Ascending aorta (tissue), 2 donors: ENCODE data around the gene FAM174A. TPM values are rescaled to one million over a fixed set of nuclear protein-coding genes. Genes with fewer than 3 reads are reported as not detected.

Source experiments
- DNase-seq, 2 donors: peaks; one replicate each; pipeline ENCODE4 v3.0.0-alpha.2; 2019; ENCODE audit warnings: low spot score in 2 of 2
- H3K27ac ChIP-seq, 2 donors: fragments of 200-600 bp; sonication (generic); one replicate each; pipeline ENCODE4 v1.5.1; 2016 to 2017; ENCODE audit warnings: mild to moderate bottlenecking in 1 of 2
- H3K27me3 ChIP-seq: fragments of 200-600 bp; sonication (generic); one replicate; pipeline ENCODE4 v1.5.1; 2017
- H3K36me3 ChIP-seq, 2 donors: fragments of 200-600 bp; sonication (generic); one replicate each; pipeline ENCODE4 v1.5.1; 2016
- H3K4me1 ChIP-seq, 2 donors: fragments of 200-600 bp; sonication (generic); one replicate each; pipeline ENCODE4 v1.5.1; 2016 to 2017; ENCODE audit warnings: mild to moderate bottlenecking in 1 of 2
- H3K4me3 ChIP-seq, 2 donors: fragments of 200-600 bp; sonication (generic); one replicate each; pipeline ENCODE4 v1.5.1; 2016 to 2017; ENCODE audit warnings: mild to moderate bottlenecking in 1 of 2
- H3K9me3 ChIP-seq, 2 donors: fragments of 200-600 bp; sonication (generic); one replicate each; pipeline ENCODE4 v1.5.1; 2016
- intact Hi-C: fragments of 100-400 bp; cut with DNase I; formaldehyde crosslinking; loops from one replicate; pipeline ENCODE4 v1.15.1; 2023
- total RNA-seq: library from RNA; depleted of rRNA; stranded (reverse); fragments of >200 nt; gene quantifications from one replicate; pipeline ENCODE4 v1.1.0, GENCODE V29; 2016
- TF ChIP-seq, protein P1 (sequence below), 3 experiments: fragments of 200-600 bp in 2 of 3; fragments of 450-650 bp in 1 of 3; sonication (generic) in 2 of 3; IDR thresholded peaks; one replicate each; pipeline ENCODE4 v1.5.1; 2016 to 2019; ENCODE audit warnings: antibody characterized with exemption in 3 of 3, mild to moderate bottlenecking in 1 of 3, moderate library complexity in 1 of 3

Gene FAM174A
- 38.5 TPM for total RNA-seq

DNA sequence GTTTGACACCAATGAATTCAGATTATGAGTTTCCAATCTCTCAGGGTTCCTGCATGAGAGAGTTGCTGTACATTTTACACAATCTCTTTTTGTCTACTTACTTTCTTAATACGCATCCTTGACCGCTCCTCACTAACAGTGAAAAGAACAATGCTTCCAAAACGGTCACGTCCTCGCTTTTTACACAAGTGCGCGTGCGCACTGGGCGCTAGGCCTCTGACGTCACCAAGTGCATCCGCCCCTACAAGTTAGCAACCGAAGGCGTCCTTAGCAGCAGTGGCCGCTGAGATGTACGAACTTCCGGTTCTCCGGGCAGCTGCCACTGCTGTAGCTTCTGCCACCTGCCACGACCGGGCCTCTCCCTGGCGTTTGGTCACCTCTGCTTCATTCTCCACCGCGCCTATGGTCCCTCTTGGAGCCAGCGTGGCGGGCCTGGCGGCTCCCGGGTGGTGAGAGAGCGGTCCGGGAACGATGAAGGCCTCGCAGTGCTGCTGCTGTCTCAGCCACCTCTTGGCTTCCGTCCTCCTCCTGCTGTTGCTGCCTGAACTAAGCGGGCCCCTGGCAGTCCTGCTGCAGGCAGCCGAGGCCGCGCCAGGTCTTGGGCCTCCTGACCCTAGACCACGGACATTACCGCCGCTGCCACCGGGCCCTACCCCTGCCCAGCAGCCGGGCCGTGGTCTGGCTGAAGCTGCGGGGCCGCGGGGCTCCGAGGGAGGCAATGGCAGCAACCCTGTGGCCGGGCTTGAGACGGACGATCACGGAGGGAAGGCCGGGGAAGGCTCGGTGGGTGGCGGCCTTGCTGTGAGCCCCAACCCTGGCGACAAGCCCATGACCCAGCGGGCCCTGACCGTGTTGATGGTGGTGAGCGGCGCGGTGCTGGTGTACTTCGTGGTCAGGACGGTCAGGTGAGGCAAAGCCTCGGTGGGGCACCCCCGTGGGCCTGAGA lies at the start of gene FAM174A:
FAM174A (plus strand) TSS at position 315 of the 946 bp plus-strand sequence; CDS start at position 472, 157 bp downstream.
- DNase-seq: peak; percentile 84 to 98
- intact Hi-C loops: loop anchor here (10.0 kb wide), 1 partner anchor 1761 kb away; the partner anchor contains the start of gene RGMB
- Histone ChIP-seq H3K27ac (peak within 1 kb of the TSS; percentile 93), H3K27me3 (no peaks in the 10 kb centered on the region), H3K4me1 (peaks cover 0 to 22% of the 10 kb centered on the region in 2 donors), H3K4me3 (peak within 1 kb of the TSS; percentile 78 to 84), H3K9me3 (peaks cover 0 to 14% of the 10 kb centered on the region in 2 donors), H3K36me3 (no peaks in the 10 kb centered on the region)
- TF ChIP-seq, protein P1, sequence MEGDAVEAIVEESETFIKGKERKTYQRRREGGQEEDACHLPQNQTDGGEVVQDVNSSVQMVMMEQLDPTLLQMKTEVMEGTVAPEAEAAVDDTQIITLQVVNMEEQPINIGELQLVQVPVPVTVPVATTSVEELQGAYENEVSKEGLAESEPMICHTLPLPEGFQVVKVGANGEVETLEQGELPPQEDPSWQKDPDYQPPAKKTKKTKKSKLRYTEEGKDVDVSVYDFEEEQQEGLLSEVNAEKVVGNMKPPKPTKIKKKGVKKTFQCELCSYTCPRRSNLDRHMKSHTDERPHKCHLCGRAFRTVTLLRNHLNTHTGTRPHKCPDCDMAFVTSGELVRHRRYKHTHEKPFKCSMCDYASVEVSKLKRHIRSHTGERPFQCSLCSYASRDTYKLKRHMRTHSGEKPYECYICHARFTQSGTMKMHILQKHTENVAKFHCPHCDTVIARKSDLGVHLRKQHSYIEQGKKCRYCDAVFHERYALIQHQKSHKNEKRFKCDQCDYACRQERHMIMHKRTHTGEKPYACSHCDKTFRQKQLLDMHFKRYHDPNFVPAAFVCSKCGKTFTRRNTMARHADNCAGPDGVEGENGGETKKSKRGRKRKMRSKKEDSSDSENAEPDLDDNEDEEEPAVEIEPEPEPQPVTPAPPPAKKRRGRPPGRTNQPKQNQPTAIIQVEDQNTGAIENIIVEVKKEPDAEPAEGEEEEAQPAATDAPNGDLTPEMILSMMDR (IDR thresholded peaks at IDR 0.05): no peak

DNA sequence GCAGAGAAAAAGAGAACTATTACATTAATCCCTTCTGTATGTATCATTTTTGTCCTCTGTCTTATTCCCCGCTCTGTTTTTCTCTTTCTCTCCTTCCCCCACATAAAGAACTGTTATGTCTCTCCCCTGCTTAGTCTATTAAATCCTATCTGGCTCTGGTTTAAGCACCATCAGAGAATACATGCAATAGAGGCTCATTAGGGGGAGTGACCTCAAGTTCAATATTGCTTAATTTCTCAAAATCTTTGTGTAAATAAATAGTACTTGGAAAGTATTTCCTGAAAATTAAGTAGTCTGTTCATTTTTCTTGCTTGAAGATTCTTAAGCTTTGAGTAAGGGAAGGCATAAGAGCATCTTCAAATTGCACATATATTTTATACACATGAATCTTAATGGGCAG lies 41.2 kb upstream of the FAM174A start:
- TF ChIP-seq, protein P1 (IDR thresholded peaks at IDR 0.05): no peak
- intact Hi-C loops: no loop called here

DNA sequence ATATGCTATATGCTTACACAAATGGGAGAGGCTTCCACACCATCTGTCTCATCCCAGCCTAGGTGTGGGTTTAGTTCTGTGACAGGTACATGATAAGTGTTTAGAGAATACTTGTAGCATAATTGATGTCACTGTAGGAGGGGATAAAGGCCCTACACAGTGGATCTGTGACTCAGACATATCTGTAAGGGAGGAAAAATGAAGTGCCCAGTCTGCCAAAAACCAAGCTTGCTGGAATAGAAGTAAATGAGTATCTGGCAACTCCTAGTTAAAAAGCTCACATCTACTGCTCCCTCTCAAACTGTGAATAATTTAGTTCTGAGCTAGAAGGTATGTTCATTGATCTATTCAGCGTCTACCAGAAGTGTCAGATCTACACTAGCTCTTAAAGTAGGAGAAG lies 38.9 kb upstream of the FAM174A start:
- H3K27me3 ChIP-seq: no peaks in the 10 kb centered on the region
- no peaks in the 10 kb centered on the region for H3K9me3 ChIP-seq
- intact Hi-C loops: no loop called here
- H3K4me1 ChIP-seq: no peaks in the 10 kb centered on the region
- DNase-seq: no peak
- no peak overlapping the region for H3K27ac ChIP-seq
- no peaks in the 10 kb centered on the region for H3K36me3 ChIP-seq
- TF ChIP-seq, protein P1 (IDR thresholded peaks at IDR 0.05): no peak
- H3K4me3 ChIP-seq: no peak overlapping the region

More for the DNA sequence above, 41.2 kb upstream of the FAM174A start:
- no peak overlapping the region for H3K27ac ChIP-seq
- no peaks in the 10 kb centered on the region for H3K36me3 ChIP-seq
- H3K4me1 ChIP-seq: no peaks in the 10 kb centered on the region
- no peak overlapping the region for H3K4me3 ChIP-seq
- H3K9me3 ChIP-seq: no peaks in the 10 kb centered on the region
- no peak for DNase-seq
- H3K27me3 ChIP-seq: no peaks in the 10 kb centered on the region

DNA sequence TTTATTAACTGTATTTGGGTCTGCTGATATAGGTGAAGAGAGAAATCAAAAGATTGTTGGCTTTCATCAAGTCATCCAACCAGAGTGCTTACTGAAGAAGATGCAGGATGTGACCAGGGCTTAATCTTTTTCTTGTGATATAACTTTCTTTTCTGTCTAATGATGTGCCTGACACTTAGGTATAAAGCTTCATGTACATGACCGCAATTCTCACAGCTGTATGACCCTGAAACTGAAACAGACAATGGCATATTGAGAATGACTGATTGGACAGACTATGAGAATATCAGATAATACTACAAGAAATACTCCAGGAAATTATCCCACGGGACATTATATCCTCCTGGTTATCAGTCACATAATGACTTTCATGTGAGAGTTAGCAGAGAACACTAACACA lies 32.5 kb upstream of the FAM174A start:
- Histone ChIP-seq H3K27me3 (no peaks in the 10 kb centered on the region), H3K4me3 (no peak overlapping the region), H3K36me3 (no peaks in the 10 kb centered on the region), H3K27ac (no peak overlapping the region), H3K9me3 (peaks cover 0 to 3% of the 10 kb centered on the region in 2 donors), H3K4me1 (no peaks in the 10 kb centered on the region)
- DNase-seq: no peak
- TF ChIP-seq, protein P1 (IDR thresholded peaks at IDR 0.05): no peak
- intact Hi-C loops: no loop called here

DNA sequence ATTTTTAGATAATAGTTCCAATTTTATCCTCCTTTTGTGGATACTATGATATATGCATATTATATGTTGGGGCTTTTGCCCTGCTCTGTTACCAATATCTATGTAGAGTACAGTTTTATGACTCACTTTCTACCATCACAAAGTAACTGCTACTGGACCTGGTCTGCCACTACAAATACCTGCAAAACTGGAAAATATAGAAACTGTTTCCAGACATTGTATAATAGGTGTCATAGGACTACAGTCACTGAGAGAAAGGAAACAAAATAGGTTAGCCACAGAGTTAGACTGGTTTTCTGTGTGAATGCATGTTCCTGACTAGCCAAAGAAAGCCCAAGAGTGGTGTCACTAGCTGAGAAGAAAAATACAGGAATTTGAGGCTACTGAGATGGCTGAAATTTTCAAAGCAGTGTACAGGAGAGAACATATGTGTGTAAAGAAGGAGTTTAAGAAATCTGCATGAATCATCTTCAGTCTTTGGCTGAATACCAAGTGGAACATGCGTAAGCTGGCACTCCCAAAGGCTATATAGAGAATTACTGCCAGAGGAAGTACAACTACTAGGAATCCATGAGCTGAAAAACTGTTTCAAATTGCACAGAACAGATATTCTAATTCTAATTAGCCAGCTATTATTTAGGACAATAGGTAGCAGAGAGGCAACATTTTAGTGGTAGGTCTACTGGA lies 29.0 kb upstream of the FAM174A start:
- no peaks in the 10 kb centered on the region for H3K4me1 ChIP-seq
- TF ChIP-seq, protein P1 (IDR thresholded peaks at IDR 0.05): no peak
- H3K36me3 ChIP-seq: no peaks in the 10 kb centered on the region
- peaks cover 0 to 3% of the 10 kb centered on the region in 2 donors for H3K9me3 ChIP-seq
- DNase-seq: no peak
- no peak overlapping the region for H3K27ac ChIP-seq
- H3K27me3 ChIP-seq: no peaks in the 10 kb centered on the region
- H3K4me3 ChIP-seq: no peak overlapping the region
- intact Hi-C loops: no loop called here
